ENCODE results near the gene STRN3.
"Not testable (repeated sequence)": the region's sequence is repeated elsewhere in the genome, so short reads cannot be mapped to it uniquely, and the experiment has no call there.

The STRN3 gene

DNA sequence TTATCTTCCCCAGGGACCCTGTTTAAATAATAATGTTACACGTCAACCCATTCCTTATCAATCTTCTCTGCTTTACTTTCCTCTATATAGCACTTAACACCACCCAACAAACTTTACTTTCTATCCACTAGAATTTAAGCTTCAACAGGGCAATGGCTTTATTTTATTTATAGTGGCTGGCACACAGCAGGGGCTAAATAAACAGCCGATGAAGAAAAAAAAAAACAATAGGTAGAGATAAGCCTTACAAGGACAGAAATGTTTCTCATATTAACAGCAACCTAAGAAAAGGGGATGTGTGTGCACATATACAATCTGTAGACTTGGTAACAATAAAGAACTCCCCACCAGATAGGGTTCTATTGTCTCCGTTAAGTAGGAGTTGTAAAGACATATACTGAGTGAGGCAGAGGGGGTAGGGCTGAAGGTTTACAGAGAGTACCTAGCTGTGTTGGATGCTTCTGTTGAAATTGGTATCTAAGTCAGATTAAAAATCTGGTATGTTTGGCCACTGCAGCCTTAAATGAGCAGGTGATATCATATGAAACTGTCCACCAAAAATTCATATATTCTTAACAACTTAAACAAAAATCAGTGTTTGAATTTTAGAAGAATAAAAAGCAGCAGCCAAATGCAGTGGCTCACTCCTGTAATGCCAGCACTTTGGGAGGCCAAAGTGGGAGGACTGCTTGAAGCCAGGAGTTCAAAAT is 25.4 kb downstream of the STRN3 start:
- no peak for DNase-seq (ENCODE audit: low spot score)

DNA sequence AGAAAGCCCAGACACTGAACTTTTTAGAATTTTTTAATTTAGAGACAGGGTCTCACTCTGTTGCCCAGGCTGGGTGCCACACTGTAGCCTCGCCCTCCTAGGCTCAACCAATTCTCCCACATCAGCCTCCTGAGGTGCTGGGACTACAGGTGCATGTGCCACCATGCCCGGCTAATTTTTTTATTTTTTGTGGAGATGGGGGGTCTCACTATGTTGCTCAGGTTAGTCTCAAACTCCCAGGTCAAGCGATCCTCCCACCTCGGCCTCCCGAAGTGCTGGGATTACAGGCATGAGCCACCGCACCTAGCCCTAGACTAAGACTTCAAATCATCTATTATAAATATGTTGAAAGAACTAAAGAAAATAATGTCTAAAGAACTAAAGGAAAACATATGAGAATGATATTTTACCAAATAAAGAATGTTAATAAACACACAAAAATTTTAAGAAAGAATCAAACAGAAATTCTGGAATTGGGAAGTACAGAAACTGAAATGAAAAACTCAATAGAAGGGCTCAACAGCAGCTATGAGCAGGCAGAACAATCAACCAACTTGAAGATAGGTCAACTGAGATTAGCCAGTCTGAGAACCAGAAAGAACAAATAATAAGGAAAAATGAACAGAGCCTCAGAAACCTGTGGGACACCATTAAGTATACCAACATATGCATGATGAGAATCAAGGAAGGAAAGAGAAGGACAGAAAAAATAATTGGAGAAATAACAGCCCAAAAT is 27.0 kb downstream of the STRN3 start:
- no peak for DNase-seq (ENCODE audit: low spot score)

DNA sequence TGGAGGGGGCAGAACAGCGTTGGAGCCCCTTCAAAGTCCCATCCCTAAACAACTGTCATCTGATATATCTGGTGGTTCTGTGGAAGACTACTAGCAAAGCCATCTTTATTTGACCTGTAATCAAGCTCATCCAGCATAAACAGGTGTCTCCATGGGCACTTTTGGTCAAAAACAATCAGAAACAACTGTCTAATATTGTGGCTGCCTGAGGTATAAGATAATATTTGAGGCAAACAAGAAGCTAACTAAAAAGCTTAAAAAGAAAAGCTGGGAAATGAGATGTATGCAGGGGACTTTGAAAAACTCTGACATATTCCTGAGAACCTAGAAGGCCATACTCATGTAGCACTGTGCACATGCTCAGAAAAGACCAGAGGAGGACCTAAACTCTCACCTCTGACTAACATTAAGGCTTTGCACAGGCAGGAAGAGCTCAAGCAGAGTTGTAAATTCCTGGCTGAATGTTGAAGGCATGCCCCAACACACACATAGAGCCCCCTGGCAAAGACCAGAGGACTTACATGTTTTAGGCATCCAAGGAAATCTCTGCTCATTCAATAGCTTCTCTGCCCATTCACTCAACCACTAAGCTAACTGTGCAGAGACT is 28.0 kb downstream of the STRN3 start:
- DNase-seq (ENCODE audit: low spot score), result no peak

DNA sequence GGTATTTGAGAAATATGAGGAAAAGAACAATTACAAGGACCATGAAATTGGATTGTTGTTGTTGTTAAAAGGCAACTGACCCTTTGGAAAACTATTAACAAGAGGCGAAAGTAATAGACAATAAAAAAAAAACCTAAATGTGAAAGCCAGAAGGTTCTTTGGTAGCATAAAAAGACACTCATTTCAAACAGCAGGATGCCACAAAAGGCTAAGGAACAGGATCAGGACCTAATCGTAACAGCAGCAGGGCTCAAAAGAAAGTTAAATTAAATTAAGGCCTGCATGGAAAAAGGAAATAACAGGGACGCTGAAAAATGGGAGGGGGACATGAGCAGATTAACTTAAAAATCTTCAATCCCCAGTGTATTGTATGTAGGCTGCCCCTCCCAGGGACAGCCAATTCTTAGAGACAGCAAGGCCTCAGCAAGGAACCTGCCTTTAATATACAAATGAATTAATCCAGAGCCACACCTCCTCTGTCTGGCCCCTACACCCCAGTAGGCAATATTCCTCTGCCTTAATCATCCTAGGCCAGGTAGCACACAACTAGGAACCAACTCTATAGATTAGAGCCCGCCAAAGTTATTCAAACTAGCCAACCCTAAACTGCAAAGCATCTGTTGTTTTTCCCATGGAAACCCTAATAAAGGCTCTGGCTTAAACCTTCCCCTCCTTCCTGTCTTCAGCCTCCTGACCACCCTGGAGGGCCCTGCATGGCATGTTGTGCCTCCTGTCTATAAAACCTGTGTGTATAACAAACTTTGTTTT is 29.1 kb downstream of the STRN3 start:
- DNase-seq (ENCODE audit: low spot score), result no peak

DNA sequence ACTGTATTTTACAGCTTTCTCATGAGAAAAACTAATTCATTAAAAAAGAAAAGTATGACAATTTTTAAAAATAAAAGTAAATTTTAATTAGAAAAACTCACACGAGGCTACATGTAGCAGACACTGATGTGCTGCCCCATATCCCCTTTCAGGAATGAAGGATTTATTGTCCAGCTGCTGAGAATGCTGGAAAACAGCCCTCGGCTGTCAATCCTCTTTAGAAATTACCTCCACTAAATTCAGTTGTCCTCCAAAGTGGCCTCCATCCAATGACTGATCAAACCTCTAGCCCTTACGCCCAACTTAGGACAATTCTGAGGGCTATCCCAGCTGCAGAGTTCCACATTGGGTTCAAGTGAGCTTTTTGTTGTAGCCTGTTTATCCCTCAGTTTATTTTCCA is 30.5 kb downstream of the STRN3 start:
- no peak for DNase-seq (ENCODE audit: low spot score)

DNA sequence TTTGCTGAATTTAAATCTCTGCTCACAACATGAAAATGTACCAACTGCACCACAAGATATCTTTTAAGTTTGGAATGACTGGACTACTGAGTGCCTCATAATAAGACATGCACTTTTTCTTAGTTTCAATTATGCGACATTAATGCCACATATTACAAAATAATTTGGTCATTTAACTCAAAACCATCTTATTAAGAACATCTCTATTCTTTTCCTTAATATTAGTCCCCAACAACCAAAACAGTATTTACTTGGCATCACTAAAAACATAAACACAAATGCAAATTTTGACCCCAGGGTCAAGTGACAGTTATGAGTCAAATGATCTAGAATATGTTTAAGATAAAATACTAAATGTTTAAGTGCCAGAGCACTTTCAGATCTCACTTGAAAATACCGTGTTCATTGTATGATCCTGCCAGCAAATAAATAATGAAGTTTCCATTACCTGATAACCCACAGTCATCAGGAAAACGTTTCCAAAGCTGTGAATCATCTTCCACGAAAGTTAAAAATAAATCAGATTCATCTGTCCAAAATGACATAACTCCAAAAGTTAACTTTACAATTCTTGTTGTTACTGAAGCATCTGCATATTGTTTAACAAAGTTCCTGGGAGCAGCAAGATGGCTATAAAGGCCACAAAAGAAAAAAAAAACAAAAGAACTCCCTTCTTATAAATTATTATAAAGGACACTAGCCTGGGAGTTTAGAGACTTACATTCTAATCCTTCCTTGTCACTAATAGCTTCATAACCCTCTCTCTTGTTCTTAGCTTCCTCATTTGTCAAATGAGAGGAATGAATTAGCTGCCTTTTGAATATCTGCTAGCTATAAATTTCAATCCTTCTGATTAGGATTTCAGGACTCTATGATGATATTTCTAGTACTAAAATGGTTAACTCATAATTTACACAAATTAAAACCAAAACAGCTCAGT is 31.2 kb downstream of the STRN3 start:
- no peak for DNase-seq (ENCODE audit: low spot score)

DNA sequence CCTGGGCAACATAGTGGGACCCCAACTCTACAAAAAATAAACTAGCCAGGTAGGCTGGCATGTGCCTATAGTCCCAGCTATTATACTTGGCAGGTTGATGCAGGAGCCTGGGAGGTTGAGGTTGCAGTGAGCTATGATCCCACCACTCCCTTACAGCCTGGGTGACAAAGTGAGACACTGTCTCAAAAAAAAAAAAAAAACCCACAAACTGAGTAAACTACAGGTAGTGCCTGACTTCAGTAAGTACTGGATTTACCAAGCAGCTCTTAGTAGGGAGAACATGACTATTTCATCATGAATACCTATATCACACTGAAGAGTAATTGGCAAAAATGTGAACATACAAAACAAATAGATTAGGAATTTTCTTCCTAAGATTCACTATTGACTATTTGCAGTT is 33.1 kb downstream of the STRN3 start:
- no peak for DNase-seq (ENCODE audit: low spot score)

DNA sequence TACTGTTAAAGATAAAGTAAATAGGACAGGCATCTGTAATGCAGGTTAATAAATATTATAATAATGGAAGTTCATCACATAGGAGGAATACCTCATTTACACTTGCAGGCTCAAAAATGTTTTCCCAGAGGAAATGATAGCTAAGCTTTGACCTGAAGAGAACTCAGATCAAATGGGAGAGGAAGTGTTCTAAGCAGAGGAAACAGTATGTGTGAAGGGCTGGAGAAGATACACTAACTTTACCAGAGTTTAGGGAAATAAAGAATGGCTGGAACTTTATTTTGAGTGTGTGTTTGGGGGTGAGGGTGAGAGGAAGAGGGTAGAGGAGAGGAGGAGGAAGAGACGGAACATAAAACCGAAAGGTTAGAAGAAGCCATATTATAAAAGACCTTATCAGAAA is 34.8 kb downstream of the STRN3 start:
- no peak for DNase-seq (ENCODE audit: low spot score)

DNA sequence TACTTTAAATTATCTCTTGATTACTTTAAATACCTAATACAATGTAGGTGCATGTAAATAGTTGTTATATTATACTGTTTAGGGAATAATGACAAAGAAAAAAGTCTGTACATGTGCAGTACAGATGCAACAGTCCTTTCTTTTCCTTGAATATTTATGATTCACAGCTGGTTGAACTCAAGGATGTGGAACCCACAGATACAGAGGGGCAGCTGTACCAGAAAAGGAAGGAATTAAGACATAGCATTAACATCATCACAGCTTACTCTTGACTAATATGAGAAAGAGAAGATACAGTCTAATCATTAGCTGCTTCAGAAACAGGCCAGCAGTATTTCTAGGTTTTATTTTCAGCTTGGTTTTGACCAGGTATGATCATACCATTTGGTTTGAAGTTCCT is 35.4 kb downstream of the STRN3 start:
- no peak for DNase-seq (ENCODE audit: low spot score)

DNA sequence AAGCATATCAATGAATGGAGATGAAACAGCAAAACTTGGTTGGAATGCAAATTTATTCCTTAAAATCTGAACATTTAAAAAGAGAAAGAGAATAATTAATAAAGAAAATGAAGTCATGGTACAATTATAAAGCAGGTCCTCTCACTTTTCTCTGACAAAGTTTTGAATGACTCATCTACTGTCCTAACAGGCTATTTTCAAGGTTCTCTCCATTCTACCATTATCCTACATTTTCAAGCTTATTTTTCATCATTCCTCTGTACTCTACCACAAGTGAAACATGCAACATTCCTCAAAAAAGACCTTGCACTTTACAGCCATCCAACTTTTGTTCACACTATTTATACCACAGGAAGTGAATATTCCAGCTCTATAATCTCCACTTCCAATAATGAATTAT is 37.7 kb downstream of the STRN3 start:
- DNase-seq (ENCODE audit: low spot score), result no peak

DNA sequence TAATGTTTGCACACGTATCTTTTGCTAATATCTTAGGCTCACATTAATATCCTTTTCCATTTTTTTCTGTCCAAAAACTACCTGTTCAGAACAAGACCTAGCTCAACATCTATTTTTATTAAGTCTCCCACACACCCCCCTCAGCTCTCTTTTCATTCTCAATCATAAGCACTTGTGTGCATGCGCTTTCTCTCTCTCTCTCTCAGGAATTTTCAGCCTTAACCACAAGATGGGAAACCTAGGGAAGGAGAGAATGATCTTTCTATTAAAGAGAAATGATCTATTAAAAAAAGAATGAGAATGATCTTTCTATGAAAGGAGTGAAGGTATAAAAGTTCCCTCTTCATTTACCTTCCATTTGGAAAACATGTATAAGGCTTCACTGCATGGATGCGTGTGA is 40.4 kb downstream of the STRN3 start:
- no peak for DNase-seq (ENCODE audit: low spot score)

DNA sequence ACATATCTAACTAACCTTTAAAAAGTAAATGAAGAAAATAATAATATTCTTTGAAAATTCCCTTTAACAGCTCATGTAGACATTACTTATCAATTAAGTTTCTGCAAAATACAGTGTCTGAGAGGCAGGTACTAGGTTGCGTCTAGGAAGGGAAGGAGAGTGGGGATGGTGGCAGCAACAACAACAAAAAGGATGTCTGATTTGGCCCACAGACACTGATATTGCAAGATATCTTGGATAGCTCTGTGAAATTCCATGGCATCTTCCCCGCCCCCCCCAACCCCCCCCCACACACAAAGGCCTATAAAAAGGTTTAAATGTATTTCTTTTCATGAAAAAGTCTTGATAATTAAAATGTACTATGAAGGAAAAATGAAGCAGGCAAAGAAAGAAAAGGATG is 42.3 kb downstream of the STRN3 start:
- no peak for DNase-seq (ENCODE audit: low spot score)

DNA sequence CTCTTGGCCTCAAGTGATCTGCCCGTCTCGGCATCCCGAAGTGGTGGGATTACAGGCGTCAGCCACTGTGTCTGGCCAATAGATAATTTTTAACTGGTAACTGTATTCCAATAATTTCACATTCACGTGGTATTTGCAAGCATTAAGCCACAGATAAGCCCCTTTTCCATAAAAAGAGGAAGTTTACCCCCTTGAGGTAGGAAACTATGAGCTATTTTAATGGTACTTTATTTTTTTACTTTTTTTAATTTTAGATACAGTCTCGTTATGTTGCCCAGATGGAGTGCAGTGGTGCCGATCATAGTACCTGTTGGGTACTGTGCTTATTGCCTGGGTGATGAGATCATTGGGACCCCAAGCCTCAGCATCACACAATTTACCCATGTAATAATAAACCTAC is 43.6 kb downstream of the STRN3 start:
- no peak for DNase-seq (ENCODE audit: low spot score)

DNA sequence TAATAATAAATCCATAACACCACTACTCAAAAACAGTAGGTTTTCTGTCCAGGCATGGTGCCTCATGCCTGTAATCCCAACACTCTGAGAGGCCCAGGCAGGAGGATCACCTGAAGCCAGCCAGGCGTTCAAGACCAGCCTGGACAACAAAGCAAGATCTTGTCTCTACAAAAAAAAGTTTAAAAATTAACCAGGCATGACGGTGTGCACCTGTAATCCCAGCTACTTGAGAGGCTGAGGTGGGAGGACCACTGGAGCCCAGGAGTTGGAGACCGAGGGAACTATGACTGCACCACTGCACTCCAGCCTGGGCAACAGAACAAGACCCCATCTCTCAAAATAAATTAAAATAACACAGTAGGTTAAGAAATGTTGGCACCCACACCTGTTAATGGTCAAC is 45.2 kb downstream of the STRN3 start:
- no peak for DNase-seq (ENCODE audit: low spot score)

DNA sequence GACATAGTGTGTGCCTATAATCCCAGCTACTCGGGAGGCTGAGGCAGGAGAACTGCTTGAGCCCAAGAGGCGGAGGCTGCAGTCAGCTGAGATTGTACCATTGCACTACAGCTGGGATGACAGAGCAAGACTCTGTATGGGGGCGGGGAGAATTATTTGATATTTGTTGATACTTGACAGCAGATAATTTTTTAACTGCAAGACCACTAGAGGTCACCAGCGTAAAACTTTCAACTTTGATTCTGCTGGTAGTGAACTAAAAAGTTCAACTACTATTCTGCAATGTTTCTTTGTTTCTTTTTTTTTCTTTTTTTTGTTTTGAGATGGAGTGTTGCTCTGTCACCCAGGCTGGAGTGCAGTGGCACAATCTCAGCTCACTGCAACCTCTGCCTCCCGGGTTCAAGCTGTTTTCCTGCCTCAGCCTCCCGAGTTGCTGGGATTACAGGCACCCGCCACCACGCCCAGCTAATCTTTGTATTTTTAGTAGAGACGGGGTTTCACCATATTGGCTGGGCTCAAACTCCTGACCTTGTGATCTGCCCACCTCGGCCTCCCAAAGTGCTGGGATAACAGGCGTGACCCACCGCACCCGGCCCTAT is 46.0 kb downstream of the STRN3 start:
- DNase-seq (ENCODE audit: low spot score), result peak; percentile 65

DNA sequence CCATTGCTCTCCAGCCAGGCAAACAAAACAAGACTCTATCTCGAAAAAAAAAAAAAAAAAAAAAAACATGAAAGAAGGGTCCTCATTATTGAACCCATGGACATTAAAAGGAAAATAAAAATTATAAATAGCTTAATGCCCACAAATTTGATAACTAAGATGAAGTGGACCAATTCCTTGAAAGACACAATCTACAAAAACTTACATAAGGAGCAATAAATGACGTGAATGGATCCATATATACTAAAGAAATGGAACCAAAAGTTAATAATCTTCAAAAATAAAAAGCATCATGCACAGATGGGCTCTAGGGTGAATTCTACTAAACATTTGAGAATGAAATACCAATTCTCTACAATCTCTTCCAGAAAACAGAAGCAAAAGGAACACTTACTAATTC is 48.4 kb downstream of the STRN3 start:
- DNase-seq (ENCODE audit: low spot score), result no peak

DNA sequence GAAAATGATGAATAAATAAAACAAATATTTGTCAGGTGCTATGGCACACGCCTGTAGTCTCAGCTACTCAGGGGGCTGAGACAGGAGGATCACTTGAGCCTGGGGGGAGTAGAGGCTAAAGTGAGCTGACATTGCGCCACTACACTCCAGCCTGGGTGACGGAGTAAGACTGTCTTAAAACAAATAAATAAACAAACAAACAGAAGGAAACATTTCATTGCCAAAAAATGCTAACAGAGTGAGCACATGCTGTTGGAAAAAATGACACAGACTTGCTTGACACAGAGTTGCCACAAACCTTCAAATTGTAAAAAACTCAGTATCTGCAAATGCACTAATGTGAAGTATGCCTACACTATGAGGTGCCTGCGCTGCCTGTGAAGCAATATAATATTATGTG is 51.6 kb downstream of the STRN3 start:
- no peak for DNase-seq (ENCODE audit: low spot score)

DNA sequence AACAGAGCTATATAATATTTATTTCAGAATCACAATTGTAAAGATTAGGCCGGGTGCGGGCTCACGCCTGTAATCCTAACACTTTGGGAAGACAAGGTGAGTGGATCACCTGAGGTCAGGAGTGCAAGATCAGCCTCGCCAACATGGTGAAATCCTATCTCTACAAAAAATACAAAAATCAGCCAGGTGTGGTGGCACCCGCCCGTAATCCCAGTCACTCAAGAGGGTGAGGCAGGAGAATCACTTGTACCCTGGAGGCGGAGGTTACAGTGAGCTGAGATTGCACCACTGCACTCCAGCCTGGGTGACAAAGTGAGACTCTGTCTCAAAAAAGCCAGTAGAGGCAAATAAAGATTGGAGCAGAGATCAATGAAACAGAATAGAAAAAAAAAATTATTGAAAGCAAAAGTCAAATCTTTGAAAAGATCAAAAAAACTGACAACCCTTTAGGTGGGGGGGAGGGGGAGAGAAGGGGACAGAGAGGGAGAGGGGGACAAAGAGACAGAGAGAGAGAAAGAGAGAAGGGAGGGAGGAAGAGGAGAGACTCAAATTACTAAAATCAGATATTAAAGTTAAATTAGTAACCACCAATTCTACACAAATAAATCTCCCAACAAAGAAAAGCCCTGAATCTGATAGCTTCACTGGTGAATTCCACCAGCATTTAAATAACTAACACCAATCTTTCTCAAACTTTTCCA is 53.1 kb downstream of the STRN3 start:
- no peak for DNase-seq (ENCODE audit: low spot score)

DNA sequence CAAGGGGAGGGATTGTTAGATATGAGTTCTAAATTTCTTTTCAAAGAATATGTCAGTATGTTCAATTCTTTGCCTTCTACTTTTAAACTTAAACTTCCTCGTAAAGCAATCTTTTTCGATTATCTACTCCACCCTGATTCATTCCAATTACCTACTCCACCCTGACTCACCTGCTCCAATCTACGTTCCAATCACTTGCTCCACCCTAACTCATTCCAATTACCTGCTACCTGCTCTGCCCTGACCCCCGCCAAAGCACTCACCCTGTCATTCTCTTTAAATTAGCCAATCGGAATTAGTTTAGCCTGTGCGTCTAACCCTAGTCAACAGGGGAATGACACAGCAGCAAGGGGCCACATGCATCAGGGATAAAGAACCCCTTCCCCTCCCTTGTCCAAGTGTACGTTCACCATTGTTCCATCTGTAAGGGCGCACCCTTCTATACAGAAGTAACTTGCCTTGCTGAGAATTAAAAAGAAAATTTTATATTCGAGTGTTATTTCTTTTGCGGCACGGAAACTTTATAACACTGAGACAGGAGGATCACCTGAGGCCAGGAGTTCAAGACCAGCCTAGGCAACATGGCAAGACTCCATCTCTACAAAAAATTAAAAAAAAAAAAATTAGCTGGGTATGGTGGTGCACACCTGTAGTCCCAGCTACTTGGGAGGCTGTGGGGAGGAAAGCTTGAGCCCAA is 54.0 kb downstream of the STRN3 start:
- DNase-seq (ENCODE audit: low spot score), result not testable (repeated sequence)

DNA sequence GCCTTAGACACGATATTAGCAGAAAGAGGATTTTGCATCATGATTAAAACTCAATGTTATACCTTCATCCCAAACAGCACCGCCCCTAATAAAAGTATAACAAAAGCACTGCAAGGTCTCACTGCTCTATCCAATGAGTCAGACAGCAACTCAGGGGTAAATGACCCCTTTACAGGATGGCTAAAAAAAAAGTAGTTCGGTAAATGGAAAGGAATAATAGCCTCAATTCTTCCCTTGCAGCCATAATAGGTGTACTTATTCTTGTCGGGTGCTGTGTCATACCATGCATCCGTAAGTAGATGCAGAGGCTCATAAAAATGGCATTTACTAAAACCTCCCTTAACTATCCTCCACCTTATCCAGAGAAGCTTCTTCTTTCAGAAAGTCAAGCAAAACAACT is 54.6 kb downstream of the STRN3 start:
- no peak for DNase-seq (ENCODE audit: low spot score)
